ENCODE data around the gene PIMREG. TPM values are rescaled to one million over a fixed set of nuclear protein-coding genes. Genes with fewer than 3 reads are reported as not detected.

The PIMREG gene
- polyA plus RNA-seq, 1 experiment: 54.5 TPM

DNA sequence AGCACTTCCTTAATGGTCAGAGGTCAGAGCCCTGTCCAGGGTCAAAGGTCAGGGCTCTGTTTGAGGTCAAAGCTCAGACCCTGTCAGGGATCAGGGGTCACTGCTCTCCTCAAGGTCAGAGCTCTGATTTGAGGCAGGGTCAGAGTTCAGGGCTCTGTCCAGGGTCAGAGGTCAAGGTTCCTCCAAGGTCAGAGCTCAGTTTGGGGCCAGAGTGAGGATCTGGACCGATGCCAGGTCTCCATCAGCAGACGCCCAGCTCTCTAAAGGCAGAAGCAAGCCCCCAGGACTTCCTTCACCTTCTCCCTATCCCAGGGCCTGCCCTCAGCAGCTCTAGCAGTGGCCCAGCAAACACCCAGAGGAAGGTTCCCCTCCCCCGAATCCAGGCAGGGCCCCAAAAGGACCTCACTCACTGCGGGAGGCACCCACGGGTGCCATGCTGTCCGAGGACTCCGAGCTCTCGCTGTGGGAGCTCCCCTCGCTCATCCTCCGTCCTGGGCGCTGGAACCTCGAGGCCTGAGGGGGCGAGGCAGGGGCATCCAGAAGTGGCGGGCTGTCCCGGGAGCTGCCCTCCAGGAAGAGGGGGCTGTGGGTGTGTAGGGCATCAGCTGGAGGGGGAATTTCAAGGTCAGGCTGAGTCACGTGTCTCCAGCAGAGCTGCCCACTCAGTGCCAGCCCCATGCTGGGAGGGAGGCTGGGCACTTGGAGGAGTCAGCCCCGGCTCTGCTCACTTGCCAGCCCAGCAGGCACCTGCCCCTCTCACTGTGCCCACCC, 26.7 kb downstream of the PIMREG start:
- no peak for DNase-seq (ENCODE audit: low read depth)
- CTCF ChIA-PET: interaction anchor here (0.7 to 3.8 kb wide), 9 partner anchors 13 to 207 kb away, joined by 3 to 27 read pairs (median 4); no protein-coding TSS in a partner anchor
- Histone ChIP-seq H3K4me3 (ENCODE audit: low read depth, low read length) (no peak overlapping the region), H3K36me3 (ENCODE audit: control insufficient read depth, insufficient read depth, low read length) (no peaks in the 10 kb centered on the region), H3K27me3 (ENCODE audit: control insufficient read depth, insufficient read depth, low read length) (no peaks in the 10 kb centered on the region)
- POLR2A ChIA-PET: no interaction called here
- TF ChIP-seq, protein P1, sequence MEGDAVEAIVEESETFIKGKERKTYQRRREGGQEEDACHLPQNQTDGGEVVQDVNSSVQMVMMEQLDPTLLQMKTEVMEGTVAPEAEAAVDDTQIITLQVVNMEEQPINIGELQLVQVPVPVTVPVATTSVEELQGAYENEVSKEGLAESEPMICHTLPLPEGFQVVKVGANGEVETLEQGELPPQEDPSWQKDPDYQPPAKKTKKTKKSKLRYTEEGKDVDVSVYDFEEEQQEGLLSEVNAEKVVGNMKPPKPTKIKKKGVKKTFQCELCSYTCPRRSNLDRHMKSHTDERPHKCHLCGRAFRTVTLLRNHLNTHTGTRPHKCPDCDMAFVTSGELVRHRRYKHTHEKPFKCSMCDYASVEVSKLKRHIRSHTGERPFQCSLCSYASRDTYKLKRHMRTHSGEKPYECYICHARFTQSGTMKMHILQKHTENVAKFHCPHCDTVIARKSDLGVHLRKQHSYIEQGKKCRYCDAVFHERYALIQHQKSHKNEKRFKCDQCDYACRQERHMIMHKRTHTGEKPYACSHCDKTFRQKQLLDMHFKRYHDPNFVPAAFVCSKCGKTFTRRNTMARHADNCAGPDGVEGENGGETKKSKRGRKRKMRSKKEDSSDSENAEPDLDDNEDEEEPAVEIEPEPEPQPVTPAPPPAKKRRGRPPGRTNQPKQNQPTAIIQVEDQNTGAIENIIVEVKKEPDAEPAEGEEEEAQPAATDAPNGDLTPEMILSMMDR (IDR thresholded peaks at IDR 0.05; ENCODE audit: insufficient read depth, low read depth, low read length): no peak

DNA sequence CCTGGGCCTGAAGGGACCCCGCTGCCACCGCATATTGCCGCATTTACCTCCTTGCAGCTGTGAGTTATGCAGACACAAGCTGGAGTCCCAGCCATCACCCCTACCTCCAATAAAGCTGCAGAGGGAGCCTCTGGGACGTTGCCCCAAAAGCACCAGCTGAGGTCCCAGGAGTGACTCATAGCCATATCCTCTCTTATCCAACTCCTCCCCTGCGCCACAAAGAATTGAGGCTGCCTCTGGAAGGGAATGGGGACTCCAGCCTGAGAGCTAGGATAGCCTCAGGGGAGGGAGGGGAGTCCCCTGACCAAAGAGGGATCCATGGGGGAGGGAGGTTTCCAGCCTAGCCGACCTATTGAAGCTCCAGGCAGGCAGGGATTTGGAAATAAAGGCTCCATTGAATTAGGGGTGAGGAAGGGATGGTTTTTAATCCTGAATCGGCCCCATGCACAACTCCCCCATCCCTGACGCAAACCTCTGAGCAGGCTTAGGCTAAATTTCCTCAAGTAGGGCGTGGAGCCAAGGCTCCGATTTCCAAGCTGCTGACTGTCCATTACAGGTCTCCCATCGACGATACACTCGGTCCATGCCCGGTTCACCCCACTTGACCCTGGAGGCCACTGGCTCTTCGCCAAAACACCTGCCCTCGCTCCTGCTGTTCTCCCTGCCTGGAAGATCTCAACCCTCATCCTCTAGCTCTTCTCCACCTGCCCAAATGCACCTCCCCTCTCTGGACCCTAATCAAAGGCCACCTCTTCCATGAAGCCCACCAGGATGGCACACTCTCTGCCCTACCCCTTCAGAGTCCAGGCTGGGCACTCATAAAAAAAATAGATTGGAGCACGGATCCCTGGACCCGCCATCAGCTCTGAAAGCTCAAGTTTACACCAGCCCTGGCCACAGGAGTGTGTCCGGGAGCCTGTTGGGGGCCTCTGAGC, 27.5 kb downstream of the PIMREG start:
- CTCF ChIA-PET: interaction anchor here (0.7 to 3.8 kb wide), 26 partner anchors 9 to 206 kb away, joined by 3 to 27 read pairs (median 4); partner anchors contain the start of gene KIAA0753
- POLR2A ChIA-PET: no interaction called here
- Histone ChIP-seq H3K27me3 (ENCODE audit: control insufficient read depth, insufficient read depth, low read length) (no peaks in the 10 kb centered on the region), H3K36me3 (ENCODE audit: control insufficient read depth, insufficient read depth, low read length) (no peaks in the 10 kb centered on the region), H3K4me3 (ENCODE audit: low read depth, low read length) (no peak overlapping the region)
- DNase-seq (ENCODE audit: low read depth): no peak
- TF ChIP-seq, protein P1 (IDR thresholded peaks at IDR 0.05; ENCODE audit: insufficient read depth, low read depth, low read length): peak; percentile 42

DNA sequence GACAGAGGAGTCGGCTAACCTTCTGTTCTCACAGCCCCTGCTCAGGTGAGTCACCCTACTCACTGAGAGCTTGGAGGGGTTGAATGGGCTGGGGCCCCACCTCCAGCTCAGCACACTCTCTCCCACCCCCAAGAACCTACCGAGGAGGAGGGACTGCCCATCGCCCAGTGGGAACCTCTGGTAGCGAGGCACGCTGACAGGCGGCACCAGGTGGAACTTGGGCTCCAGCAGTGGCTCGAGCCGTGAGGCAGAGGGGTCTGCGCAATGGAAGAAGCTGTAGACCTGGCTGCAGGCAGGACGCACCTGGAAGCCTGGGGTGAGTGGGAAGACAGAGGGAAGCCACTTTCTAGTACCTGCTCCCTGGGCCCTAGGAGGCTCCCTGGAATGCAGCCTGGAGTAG, 28.3 kb downstream of the PIMREG start:
- Histone ChIP-seq H3K27me3 (ENCODE audit: control insufficient read depth, insufficient read depth, low read length) (no peaks in the 10 kb centered on the region), H3K4me3 (ENCODE audit: low read depth, low read length) (no peak overlapping the region), H3K36me3 (ENCODE audit: control insufficient read depth, insufficient read depth, low read length) (no peaks in the 10 kb centered on the region)
- CTCF ChIA-PET: interaction anchor here (0.6 to 3.8 kb wide), 46 partner anchors 8 to 194 kb away, joined by 3 to 27 read pairs (median 4); partner anchors contain the start of gene KIAA0753
- no peak for DNase-seq (ENCODE audit: low read depth)
- TF ChIP-seq, protein P1 (IDR thresholded peaks at IDR 0.05; ENCODE audit: insufficient read depth, low read depth, low read length): no peak
- POLR2A ChIA-PET: interaction anchor here (0.5 kb wide), 1 partner anchor 1036 kb away, joined by 3 read pairs; no protein-coding TSS in a partner anchor

DNA sequence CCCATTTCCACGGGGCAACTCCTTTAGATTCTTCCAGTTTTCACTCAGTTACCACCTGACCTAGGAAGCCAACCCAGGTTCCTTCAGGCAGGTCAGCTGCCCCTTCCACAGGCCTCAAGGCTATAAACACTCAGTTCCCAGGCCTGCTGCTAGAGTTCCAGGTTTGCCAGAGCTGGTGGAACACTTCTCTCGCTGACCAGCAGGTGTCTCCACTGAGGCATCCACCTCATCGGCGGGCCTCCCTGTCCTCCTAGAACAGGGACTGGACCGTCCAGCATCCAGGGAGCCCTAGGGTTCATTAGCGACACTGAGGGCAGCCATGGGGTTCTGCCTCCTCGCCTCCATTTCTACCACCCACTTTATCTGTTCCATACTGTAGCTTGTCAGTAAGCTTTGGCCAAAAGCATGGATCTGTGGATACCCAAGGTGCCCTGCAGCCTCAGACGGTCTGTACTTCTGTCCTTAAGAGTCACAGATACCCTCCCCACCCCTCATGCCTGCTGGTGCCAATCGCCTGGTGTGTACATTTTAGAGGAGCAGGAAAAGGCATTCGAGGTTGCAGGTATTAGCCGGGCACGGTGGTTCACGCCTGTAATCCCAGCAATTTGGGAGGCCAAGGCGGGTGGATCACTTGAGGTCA, 29.0 kb downstream of the PIMREG start:
- TF ChIP-seq, protein P1 (IDR thresholded peaks at IDR 0.05; ENCODE audit: insufficient read depth, low read depth, low read length): peak; percentile 98
- H3K4me3 ChIP-seq (ENCODE audit: low read depth, low read length): no peak overlapping the region
- no peak for DNase-seq (ENCODE audit: low read depth)
- CTCF ChIA-PET: interaction anchor here (0.6 to 3.8 kb wide), 52 partner anchors 9 to 1721 kb away, joined by 3 to 27 read pairs (median 4); partner anchors contain the start of gene KIAA0753
- no peaks in the 10 kb centered on the region for H3K27me3 ChIP-seq (ENCODE audit: control insufficient read depth, insufficient read depth, low read length)
- no peaks in the 10 kb centered on the region for H3K36me3 ChIP-seq (ENCODE audit: control insufficient read depth, insufficient read depth, low read length)
- POLR2A ChIA-PET: interaction anchor here (0.5 kb wide), 1 partner anchor 1037 kb away, joined by 3 read pairs; no protein-coding TSS in a partner anchor
